Endothelial cell of umbilical vein (primary cell): ENCODE data around the gene SDCCAG8. TPM values are rescaled to one million over a fixed set of nuclear protein-coding genes. Genes with fewer than 3 reads are reported as not detected.

Experiments
- BruUV-seq: library from RNA; stranded (reverse); fragments of 400-500 nt; replicated peaks from 2 replicates; lab custom pipeline; 2021; lab: Mats Ljungman, UMichigan
- CTCF ChIA-PET: fragments of 300-600, 350-600 bp; sonication (Branson Sonifier 250); formaldehyde crosslinking; loops from one replicate; lab custom pipeline; 2021; ENCODE audit warnings: antibody characterized with exemption, inconsistent platforms; lab: Charles Lee
- POLR2A ChIA-PET: fragments of 300-600, 350-600 bp; sonication (Branson Sonifier 250); formaldehyde crosslinking; loops from one replicate; lab custom pipeline; 2021; ENCODE audit warnings: antibody characterized with exemption, inconsistent platforms; lab: Charles Lee
- DNase-seq: peaks from one replicate; pipeline ENCODE4 v3.0.0-alpha.2; 2011; ENCODE audit warnings: low read depth, low spot score
- FAIRE-seq: peaks from 2 replicates; lab custom pipeline; 2011; peaks lifted over from hg19 to GRCh38; lab: Jason Lieb, UNC
- H2AFZ ChIP-seq: 2 replicates; pipeline ENCODE4 v1.6.0; 2012; ENCODE audit warnings: low read depth, low read length, control low read depth, inconsistent platforms
- H3K27ac ChIP-seq: 2 replicates; pipeline ENCODE4 v1.5.1; 2011; ENCODE audit warnings: low read depth, mild to moderate bottlenecking, control low read depth, low read length, moderate library complexity; ENCODE audit not compliant: insufficient read depth
- H3K27me3 ChIP-seq, 2 experiments: 2 replicates each; pipeline versions ENCODE4 v1.6.0 to v1.6.1; 2011; ENCODE audit warnings: low read length in 2 of 2, mixed read lengths in 1 of 2; ENCODE audit not compliant: control insufficient read depth in 2 of 2, insufficient read depth in 2 of 2
- H3K36me3 ChIP-seq, 2 experiments: 2 replicates in 1 of 2; 3 replicates in 1 of 2; pipeline ENCODE4 v1.5.1; 2011; ENCODE audit warnings: low read length in 2 of 2, mild to moderate bottlenecking in 1 of 2, moderate library complexity in 1 of 2; ENCODE audit not compliant: control insufficient read depth in 2 of 2, insufficient read depth in 2 of 2; ENCODE audit errors: extremely low read depth in 1 of 2
- H3K4me1 ChIP-seq: 3 replicates; pipeline ENCODE4 v1.5.1; 2011; ENCODE audit warnings: mild to moderate bottlenecking, low read length; ENCODE audit not compliant: control insufficient read depth, insufficient read depth; ENCODE audit errors: extremely low read depth
- H3K4me2 ChIP-seq: 2 replicates; pipeline ENCODE4 v1.6.1; 2011; ENCODE audit warnings: low read length, control low read depth, mixed read lengths; ENCODE audit not compliant: insufficient read depth
- H3K4me3 ChIP-seq, 3 experiments: fragments of 200-600 bp in 1 of 3; sonication (generic), shearing (Covaris generic) in 1 of 3; replicated peaks in 1 of 3; 2 replicates each; pipeline ENCODE4 v1.5.1; 2011 to 2016; ENCODE audit warnings: control low read depth in 3 of 3, low read length in 3 of 3, mild to moderate bottlenecking in 2 of 3, inconsistent platforms in 1 of 3, low read depth in 1 of 3, moderate library complexity in 1 of 3; ENCODE audit not compliant: insufficient read depth in 1 of 3
- H3K79me2 ChIP-seq: 2 replicates; pipeline ENCODE4 v1.6.0; 2012; ENCODE audit warnings: low read length, inconsistent platforms; ENCODE audit not compliant: control insufficient read depth, insufficient read depth
- H3K9ac ChIP-seq: replicated peaks from 2 replicates; pipeline ENCODE3; 2011; ENCODE audit warnings: low read length, control low read depth; ENCODE audit not compliant: insufficient read depth; ENCODE audit errors: extremely low read depth
- H3K9me1 ChIP-seq: replicated peaks from 3 replicates; pipeline ENCODE4 v1.6.0; 2011; ENCODE audit warnings: mild to moderate bottlenecking, low read length; ENCODE audit not compliant: control insufficient read depth, insufficient read depth; ENCODE audit errors: extremely low read depth
- H3K9me3 ChIP-seq: replicated peaks from 2 replicates; pipeline ENCODE4 v1.5.1; 2012; ENCODE audit warnings: low read length, inconsistent platforms; ENCODE audit not compliant: control insufficient read depth, insufficient read depth
- H4K20me1 ChIP-seq: replicated peaks from 2 replicates; pipeline ENCODE3; 2011; ENCODE audit warnings: mild to moderate bottlenecking, low read length; ENCODE audit not compliant: control insufficient read depth, insufficient read depth; ENCODE audit errors: extremely low read depth
- EZH2 ChIP-seq: IDR thresholded peaks from 2 replicates; pipeline ENCODE4 v1.6.1; 2012; ENCODE audit warnings: borderline replicate concordance, low read depth, mild to moderate bottlenecking, moderate library complexity, low read length, inconsistent platforms; ENCODE audit not compliant: severe bottlenecking
- FOS ChIP-seq: IDR thresholded peaks from 2 replicates; pipeline ENCODE4 v1.6.1; 2011; ENCODE audit warnings: mild to moderate bottlenecking, low read length, moderate library complexity, borderline replicate concordance; ENCODE audit not compliant: insufficient read depth
- GATA2 ChIP-seq: IDR thresholded peaks from 2 replicates; pipeline ENCODE4 v1.7.0; 2011; ENCODE audit warnings: low read depth, mild to moderate bottlenecking, moderate library complexity, mixed read lengths, low read length; ENCODE audit not compliant: insufficient read length, insufficient read depth
- JUN ChIP-seq: IDR thresholded peaks from 2 replicates; pipeline ENCODE4 v1.6.1; 2011; ENCODE audit warnings: borderline replicate concordance, low read depth; ENCODE audit not compliant: insufficient read length, insufficient read depth
- MYC ChIP-seq: IDR thresholded peaks from one replicate; pipeline ENCODE4 v1.6.1; 2011; ENCODE audit warnings: mild to moderate bottlenecking, low read depth, low read length
- POLR2A ChIP-seq: IDR thresholded peaks from 2 replicates; pipeline ENCODE4 v1.6.1; 2012; ENCODE audit warnings: low read depth, mild to moderate bottlenecking, control low read depth, low read length
- POLR2AphosphoS5 ChIP-seq: IDR thresholded peaks from 2 replicates; pipeline ENCODE4 v1.6.1; 2012; ENCODE audit warnings: low read depth, mild to moderate bottlenecking, control low read depth, low read length, moderate library complexity; ENCODE audit not compliant: insufficient read depth
- dilution Hi-C: fragments of 300-500 bp; cut with MboI; formaldehyde crosslinking; loops from one replicate; pipeline ENCODE4 v1.15.0; 2019; ENCODE audit warnings: low sequenced_read_pairs; ENCODE audit not compliant: extremely low pct_ligation_motif_present
- intact Hi-C: fragments of 100-400 bp; cut with micrococcal nuclease; formaldehyde crosslinking; loops from one replicate; pipeline ENCODE4 v1.10.0; 2022
- polyA plus RNA-seq, 4 experiments: library from polyadenylated mRNA; depleted of rRNA in 3 of 4; stranded (reverse) in 3 of 4; unstranded in 1 of 4; fragments of >200 nt; gene quantifications; 2 replicates each; pipeline versions ENCODE4 v1.2.1 to v1.2.3, GENCODE V29; 2011 to 2012; ENCODE audit warnings: missing spikeins in 1 of 4
- total RNA-seq: library from RNA; stranded (reverse); gene quantifications from 2 replicates; pipeline ENCODE4 v1.2.3, GENCODE V29; 2021
- TF ChIP-seq, protein P1 (sequence below): IDR thresholded peaks from 2 replicates; pipeline ENCODE4 v1.6.1; 2011; ENCODE audit not compliant: insufficient read depth, insufficient read length
- TF ChIP-seq, protein P2 (sequence below), 2 donors: IDR thresholded peaks; 1 replicate in 1 of 2; 2 replicates in 1 of 2; pipeline ENCODE4 v1.5.1; 2011; ENCODE audit warnings: low read length in 2 of 2, mild to moderate bottlenecking in 2 of 2, moderate library complexity in 2 of 2, control low read depth in 1 of 2, inconsistent platforms in 1 of 2, low read depth in 1 of 2; ENCODE audit not compliant: insufficient read depth in 1 of 2; ENCODE audit errors: extremely low read depth in 1 of 2

SDCCAG8 gene
- total and polyA plus RNA-seq, 2 donors (not counting 3 experiments of a cell fraction or from before 2014, with no cell fraction given), result 14.6 to 25.7 TPM

DNA sequence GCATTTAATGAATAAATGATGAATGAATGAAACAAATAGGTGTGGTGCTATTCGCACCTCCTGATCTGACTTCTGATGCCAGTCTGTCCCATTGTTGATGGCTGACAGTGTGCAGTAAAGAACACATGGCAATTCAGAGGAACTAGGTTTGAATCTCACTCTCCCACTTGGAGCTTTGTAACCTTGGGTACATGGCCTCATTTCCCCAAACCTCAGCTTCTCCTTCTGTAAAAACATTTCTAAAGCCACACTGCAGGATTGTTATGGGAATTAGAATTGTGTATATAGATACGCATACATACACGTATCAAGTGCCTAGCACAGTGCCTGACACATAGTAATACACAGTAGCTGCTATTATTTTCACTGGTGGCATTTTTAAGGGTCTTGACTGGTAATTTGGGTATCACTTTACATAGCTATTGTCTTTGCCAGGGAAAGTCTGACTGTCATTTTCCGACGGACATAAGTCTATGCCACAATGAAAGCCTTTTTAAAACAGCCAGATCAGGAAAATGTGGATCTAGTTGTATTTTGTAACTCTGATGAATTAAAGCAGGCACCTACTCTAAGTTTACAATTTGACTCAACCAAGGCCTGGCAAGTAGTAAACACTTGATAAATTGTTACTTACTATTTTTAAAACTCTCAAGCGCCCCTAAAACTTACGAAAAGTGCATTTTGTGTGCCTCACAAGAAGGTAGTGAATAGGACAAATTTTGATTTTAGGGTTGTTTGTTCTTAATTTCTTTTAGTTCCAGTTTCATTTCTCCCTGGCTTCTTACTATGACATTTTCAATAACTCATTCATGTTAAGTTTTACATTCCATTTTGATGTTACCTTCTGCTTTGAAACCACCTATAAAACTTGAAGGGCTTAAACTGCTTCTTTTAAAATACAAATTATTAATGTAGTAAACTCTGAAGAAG, 164.4 kb downstream of the SDCCAG8 start:
- no peaks in the 10 kb centered on the region for H3K27me3 ChIP-seq
- H3K79me2 ChIP-seq, result no peaks in the 10 kb centered on the region
- no TSS peak for BruUV-seq
- intact Hi-C loops (no loop called here), dilution Hi-C loops (no loop called here)
- H3K4me3 ChIP-seq, result no peak overlapping the region
- no peak for TF ChIP-seq POLR2A
- H2AFZ ChIP-seq, result no peak overlapping the region
- H3K4me1 ChIP-seq, result no peaks in the 10 kb centered on the region
- FAIRE-seq (no peak), DNase-seq (no peak)
- no peaks in the 10 kb centered on the region for H3K36me3 ChIP-seq
- CTCF ChIA-PET, result interaction anchor here (1.6 to 1.7 kb wide), 2 partner anchors 10 to 77 kb away, joined by 5 to 7 read pairs; no protein-coding TSS in a partner anchor
- H3K9ac ChIP-seq, result no peak overlapping the region
- POLR2A ChIA-PET, result no interaction called here
- H3K9me1 ChIP-seq, result no peaks in the 10 kb centered on the region
- no peak overlapping the region for H3K27ac ChIP-seq
- no peaks in the 10 kb centered on the region for H4K20me1 ChIP-seq
- H3K9me3 ChIP-seq, result no peaks in the 10 kb centered on the region
- H3K4me2 ChIP-seq, result no peak overlapping the region

DNA sequence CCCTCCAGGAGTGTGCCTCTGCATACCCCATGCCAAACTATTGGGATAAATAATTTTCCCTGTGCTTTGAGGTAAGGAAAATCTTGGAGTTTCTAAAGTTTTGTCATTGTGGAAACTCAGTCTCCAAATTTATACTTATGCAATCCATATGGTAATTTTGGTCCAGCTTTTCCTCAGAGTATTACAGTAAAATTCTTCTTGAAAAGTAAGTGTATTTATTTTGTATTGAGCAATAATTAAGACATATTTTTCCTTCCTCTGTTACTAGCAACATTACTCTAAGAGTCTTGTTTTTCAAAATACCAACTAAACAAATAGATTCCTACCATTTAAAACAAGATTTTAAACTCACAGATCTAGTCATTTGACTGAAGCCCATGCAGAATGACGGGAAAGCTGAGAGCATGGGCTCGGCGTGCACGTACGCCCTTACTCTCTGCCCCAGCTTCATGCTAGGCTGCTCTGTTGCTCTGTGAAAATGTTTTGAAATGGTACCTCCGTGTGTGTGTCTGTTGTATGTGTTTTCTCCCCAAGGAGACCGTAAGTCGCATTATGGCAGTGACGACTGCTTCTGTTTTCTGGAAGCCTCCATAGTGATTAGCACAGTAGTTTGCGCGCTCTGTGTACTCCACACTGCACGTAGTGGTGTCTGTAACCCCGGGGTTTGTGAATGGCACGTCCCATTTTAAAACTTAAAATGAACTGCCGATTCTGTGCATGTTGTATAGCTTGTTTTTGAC, 165.3 kb downstream of the SDCCAG8 start:
- H3K27ac ChIP-seq, result no peak overlapping the region
- no TSS peak for BruUV-seq
- H2AFZ ChIP-seq, result no peak overlapping the region
- POLR2A ChIA-PET, result no interaction called here
- H3K27me3 ChIP-seq, result no peaks in the 10 kb centered on the region
- H4K20me1 ChIP-seq, result no peaks in the 10 kb centered on the region
- TF ChIP-seq POLR2A, result no peak
- no peak for TF ChIP-seq POLR2AphosphoS5
- TF ChIP-seq, protein P1, sequence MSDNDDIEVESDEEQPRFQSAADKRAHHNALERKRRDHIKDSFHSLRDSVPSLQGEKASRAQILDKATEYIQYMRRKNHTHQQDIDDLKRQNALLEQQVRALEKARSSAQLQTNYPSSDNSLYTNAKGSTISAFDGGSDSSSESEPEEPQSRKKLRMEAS, result no peak
- TF ChIP-seq, protein P2, sequence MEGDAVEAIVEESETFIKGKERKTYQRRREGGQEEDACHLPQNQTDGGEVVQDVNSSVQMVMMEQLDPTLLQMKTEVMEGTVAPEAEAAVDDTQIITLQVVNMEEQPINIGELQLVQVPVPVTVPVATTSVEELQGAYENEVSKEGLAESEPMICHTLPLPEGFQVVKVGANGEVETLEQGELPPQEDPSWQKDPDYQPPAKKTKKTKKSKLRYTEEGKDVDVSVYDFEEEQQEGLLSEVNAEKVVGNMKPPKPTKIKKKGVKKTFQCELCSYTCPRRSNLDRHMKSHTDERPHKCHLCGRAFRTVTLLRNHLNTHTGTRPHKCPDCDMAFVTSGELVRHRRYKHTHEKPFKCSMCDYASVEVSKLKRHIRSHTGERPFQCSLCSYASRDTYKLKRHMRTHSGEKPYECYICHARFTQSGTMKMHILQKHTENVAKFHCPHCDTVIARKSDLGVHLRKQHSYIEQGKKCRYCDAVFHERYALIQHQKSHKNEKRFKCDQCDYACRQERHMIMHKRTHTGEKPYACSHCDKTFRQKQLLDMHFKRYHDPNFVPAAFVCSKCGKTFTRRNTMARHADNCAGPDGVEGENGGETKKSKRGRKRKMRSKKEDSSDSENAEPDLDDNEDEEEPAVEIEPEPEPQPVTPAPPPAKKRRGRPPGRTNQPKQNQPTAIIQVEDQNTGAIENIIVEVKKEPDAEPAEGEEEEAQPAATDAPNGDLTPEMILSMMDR (IDR thresholded peaks at IDR 0.05; ENCODE audit: extremely low read depth in 1 of 2, insufficient read depth in 1 of 2, low read depth in 1 of 2, low read length in 2 of 2), result no peak
- TF ChIP-seq MYC, result no peak
- TF ChIP-seq EZH2, result no peak
- no peak for TF ChIP-seq JUN
- no peak for TF ChIP-seq GATA2
- TF ChIP-seq FOS, result no peak
- intact Hi-C loops, result no loop called here
- H3K9me3 ChIP-seq, result no peaks in the 10 kb centered on the region
- H3K9ac ChIP-seq, result no peak overlapping the region
- H3K4me3 ChIP-seq, result no peak overlapping the region
- dilution Hi-C loops, result no loop called here
- DNase-seq (no peak), FAIRE-seq (no peak)
- H3K9me1 ChIP-seq, result no peaks in the 10 kb centered on the region
- H3K4me1 ChIP-seq, result no peaks in the 10 kb centered on the region
- no peak overlapping the region for H3K4me2 ChIP-seq
- no peaks in the 10 kb centered on the region for H3K79me2 ChIP-seq
- no peaks in the 10 kb centered on the region for H3K36me3 ChIP-seq
- CTCF ChIA-PET, result interaction anchor here (0.6 to 1.7 kb wide), 4 partner anchors 11 to 1291 kb away, joined by 3 to 7 read pairs (median 4); no protein-coding TSS in a partner anchor
